ENCODE results near the gene CPOX.

Gene CPOX

DNA sequence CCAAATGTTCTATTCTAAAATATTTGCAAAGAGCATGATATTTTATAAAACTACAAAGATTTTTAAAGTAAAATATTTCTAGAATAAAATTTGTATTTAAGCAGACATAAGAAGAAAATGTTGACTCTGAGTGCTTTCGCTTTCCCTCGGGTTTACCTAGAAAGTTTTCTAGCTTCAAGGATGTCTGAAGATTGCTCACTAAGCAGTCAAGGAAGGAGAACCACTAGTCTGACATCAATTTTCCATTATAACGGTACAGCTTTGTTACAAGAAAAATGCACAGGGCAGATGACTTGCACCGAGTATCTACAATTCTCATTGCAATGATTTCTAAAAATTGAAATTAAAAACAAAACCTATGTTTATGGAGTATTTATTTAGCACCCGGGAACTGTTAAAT, 47.5 kb downstream of the CPOX start:
- no peak for TF ChIP-seq ZNF221 (tag by site-specific recombination; IDR thresholded peaks at IDR 0.05; ENCODE audit: borderline replicate concordance)
- TF ChIP-seq SALL2 (tag by site-specific recombination; IDR thresholded peaks at IDR 0.05; ENCODE audit: borderline replicate concordance): no peak
- TF ChIP-seq ZNF600 (tag by site-specific recombination; IDR thresholded peaks at IDR 0.05): no peak
- TF ChIP-seq KLF8 (tag by site-specific recombination; IDR thresholded peaks at IDR 0.05): no peak
- TF ChIP-seq, protein P1, sequence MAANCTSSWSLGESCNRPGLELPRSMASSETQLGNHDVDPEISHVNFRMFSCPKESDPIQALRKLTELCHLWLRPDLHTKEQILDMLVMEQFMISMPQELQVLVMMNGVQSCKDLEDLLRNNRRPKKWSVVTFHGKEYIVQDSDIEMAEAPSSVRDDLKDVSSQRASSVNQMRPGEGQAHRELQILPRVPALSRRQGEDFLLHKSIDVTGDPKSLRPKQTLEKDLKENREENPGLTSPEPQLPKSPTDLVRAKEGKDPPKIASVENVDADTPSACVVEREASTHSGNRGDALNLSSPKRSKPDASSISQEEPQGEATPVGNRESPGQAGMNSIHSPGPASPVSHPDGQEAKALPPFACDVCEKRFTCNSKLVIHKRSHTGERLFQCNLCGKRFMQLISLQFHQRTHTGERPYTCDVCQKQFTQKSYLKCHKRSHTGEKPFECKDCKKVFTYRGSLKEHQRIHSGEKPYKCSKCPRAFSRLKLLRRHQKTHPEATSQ (tag by site-specific recombination; IDR thresholded peaks at IDR 0.05): no peak
- TF ChIP-seq, protein P2, sequence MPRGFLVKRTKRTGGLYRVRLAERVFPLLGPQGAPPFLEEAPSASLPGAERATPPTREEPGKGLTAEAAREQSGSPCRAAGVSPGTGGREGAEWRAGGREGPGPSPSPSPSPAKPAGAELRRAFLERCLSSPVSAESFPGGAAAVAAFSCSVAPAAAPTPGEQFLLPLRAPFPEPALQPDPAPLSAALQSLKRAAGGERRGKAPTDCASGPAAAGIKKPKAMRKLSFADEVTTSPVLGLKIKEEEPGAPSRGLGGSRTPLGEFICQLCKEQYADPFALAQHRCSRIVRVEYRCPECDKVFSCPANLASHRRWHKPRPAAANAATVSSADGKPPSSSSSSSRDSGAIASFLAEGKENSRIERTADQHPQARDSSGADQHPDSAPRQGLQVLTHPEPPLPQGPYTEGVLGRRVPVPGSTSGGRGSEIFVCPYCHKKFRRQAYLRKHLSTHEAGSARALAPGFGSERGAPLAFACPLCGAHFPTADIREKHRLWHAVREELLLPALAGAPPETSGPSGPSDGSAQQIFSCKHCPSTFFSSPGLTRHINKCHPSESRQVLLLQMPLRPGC (tag by site-specific recombination; IDR thresholded peaks at IDR 0.05): no peak
- no peak for TF ChIP-seq ZNF664 (tag by site-specific recombination; IDR thresholded peaks at IDR 0.05)
- no peak for TF ChIP-seq GLIS2 (tag by site-specific recombination; IDR thresholded peaks at IDR 0.05)
- no peak for TF ChIP-seq ZBTB8A (tag by site-specific recombination; IDR thresholded peaks at IDR 0.05)
- TF ChIP-seq KLF7 (tag by site-specific recombination; IDR thresholded peaks at IDR 0.05; ENCODE audit: borderline replicate concordance): no peak
- TF ChIP-seq ZBTB48 (tag by site-specific recombination; IDR thresholded peaks at IDR 0.05): no peak
- TF ChIP-seq HOXA7 (CRISPR knock-in tag; IDR thresholded peaks at IDR 0.05; ENCODE audit: borderline replicate concordance): no peak
- TF ChIP-seq ZNF701 (tag by site-specific recombination; IDR thresholded peaks at IDR 0.05): no peak
- no peak for TF ChIP-seq SCRT1 (tag by site-specific recombination; IDR thresholded peaks at IDR 0.05; ENCODE audit: borderline replicate concordance)
- TF ChIP-seq, protein P3, sequence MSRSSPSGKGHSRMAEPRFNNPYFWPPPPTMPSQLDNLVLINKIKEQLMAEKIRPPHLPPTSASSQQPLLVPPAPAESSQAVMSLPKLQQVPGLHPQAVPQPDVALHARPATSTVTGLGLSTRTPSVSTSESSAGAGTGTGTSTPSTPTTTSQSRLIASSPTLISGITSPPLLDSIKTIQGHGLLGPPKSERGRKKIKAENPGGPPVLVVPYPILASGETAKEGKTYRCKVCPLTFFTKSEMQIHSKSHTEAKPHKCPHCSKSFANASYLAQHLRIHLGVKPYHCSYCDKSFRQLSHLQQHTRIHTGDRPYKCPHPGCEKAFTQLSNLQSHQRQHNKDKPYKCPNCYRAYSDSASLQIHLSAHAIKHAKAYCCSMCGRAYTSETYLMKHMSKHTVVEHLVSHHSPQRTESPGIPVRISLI (tag by site-specific recombination; IDR thresholded peaks at IDR 0.05): no peak
- TF ChIP-seq ZNF585B (tag by site-specific recombination; IDR thresholded peaks at IDR 0.05): no peak
- Histone ChIP-seq H3K9me3 (ENCODE audit: control insufficient read depth, insufficient read depth, low read depth, low read length) (no peaks in the 10 kb centered on the region), H3K4me1 (ENCODE audit: control insufficient read depth, insufficient read depth, low read length) (no peaks in the 10 kb centered on the region), H3K36me3 (ENCODE audit: control insufficient read depth in 2 of 2, insufficient read depth in 1 of 2, low read length in 2 of 2) (no peaks in the 10 kb centered on the region), H3K4me3 (ENCODE audit: low read depth, low read length) (no peak overlapping the region), H3K27ac (ENCODE audit: extremely low read depth, low read depth, low read length) (no peak overlapping the region)
- POLR2A ChIA-PET: no interaction called here
- CTCF ChIA-PET: no interaction called here

DNA sequence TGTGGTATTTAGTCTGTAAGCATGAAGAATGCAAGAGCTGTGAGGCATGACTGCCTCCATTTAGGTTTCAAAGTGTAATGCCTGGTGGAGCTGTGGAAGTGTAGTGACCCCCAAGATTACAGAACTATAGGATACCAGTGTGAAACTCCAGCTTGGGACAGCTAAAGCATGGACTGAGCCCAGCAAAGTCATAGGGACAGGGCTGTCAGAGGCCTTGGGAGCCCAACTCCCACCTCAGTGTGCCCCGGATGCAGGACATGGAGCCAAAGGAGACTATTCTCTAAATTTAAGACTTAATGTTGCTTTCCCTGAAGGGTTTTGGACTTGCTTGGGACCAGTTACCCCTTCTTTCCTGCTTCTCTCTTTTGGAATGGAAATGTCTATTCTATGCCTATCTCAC, 50.8 kb downstream of the CPOX start:
- H3K4me3 ChIP-seq (ENCODE audit: low read depth, low read length): no peak overlapping the region
- no peaks in the 10 kb centered on the region for H3K36me3 ChIP-seq (ENCODE audit: control insufficient read depth in 2 of 2, insufficient read depth in 1 of 2, low read length in 2 of 2)
- TF ChIP-seq ZNF561 (tag by site-specific recombination; IDR thresholded peaks at IDR 0.05; ENCODE audit: borderline replicate concordance) (no peak), ZNF473 (tag by site-specific recombination; IDR thresholded peaks at IDR 0.05) (no peak), ZNF433 (tag by site-specific recombination; IDR thresholded peaks at IDR 0.05; ENCODE audit: low read depth) (no peak), ZNF138 (tag by site-specific recombination; IDR thresholded peaks at IDR 0.05; ENCODE audit: borderline replicate concordance) (no peak), SP2 (tag by site-specific recombination; IDR thresholded peaks at IDR 0.05) (no peak), ZSCAN30 (tag by site-specific recombination; IDR thresholded peaks at IDR 0.05) (no peak), ZNF837 (tag by site-specific recombination; IDR thresholded peaks at IDR 0.05) (no peak), ZNF514 (tag by site-specific recombination; IDR thresholded peaks at IDR 0.05) (no peak), HOXC10 (CRISPR knock-in tag; IDR thresholded peaks at IDR 0.05) (no peak), ZNF350 (tag by site-specific recombination; IDR thresholded peaks at IDR 0.05) (no peak), ZNF426 (tag by site-specific recombination; IDR thresholded peaks at IDR 0.05) (no peak)
- TF ChIP-seq, protein P4, sequence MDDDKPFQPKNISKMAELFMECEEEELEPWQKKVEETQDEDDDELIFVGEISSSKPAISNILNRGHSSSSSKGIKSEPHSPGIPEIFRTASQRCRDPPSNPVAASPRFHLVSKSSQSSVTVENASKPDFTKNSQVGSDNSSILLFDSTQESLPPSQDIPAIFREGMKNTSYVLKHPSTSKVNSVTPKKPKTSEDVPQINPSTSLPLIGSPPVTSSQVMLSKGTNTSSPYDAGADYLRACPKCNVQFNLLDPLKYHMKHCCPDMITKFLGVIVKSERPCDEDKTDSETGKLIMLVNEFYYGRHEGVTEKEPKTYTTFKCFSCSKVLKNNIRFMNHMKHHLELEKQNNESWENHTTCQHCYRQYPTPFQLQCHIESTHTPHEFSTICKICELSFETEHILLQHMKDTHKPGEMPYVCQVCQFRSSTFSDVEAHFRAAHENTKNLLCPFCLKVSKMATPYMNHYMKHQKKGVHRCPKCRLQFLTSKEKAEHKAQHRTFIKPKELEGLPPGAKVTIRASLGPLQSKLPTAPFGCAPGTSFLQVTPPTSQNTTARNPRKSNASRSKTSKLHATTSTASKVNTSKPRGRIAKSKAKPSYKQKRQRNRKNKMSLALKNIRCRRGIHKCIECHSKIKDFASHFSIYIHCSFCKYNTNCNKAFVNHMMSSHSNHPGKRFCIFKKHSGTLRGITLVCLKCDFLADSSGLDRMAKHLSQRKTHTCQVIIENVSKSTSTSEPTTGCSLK (tag by site-specific recombination; IDR thresholded peaks at IDR 0.05): no peak
- ChIA-PET POLR2A (no interaction called here), CTCF (no interaction called here)
- no peak overlapping the region for H3K27ac ChIP-seq (ENCODE audit: extremely low read depth, low read depth, low read length)
- H3K4me1 ChIP-seq (ENCODE audit: control insufficient read depth, insufficient read depth, low read length): no peaks in the 10 kb centered on the region
- H3K9me3 ChIP-seq (ENCODE audit: control insufficient read depth, insufficient read depth, low read depth, low read length): no peaks in the 10 kb centered on the region

Measured in HEK293 (cell line).